Smooth muscle cell (in vitro differentiated cells): ENCODE measurements around the gene THSD7B. TPM values are rescaled to one million over a fixed set of nuclear protein-coding genes. Genes with fewer than 3 reads are reported as not detected.

Experiments used
- DNase-seq: peaks from one replicate; lab custom pipeline; 2025; ENCODE audit not compliant: unreplicated experiment; lab: John Stamatoyannopoulos, UW
- H2AFZ ChIP-seq: fragments of 200-600 bp; sonication (generic); 2 replicates; pipeline ENCODE4 v1.6.0; 2016; ENCODE audit warnings: antibody characterized with exemption, low read depth, mild to moderate bottlenecking
- H3F3A ChIP-seq: fragments of 200-600 bp; sonication (generic); 2 replicates; pipeline ENCODE4 v1.6.0; 2017; ENCODE audit warnings: antibody characterized with exemption, low read depth
- H3K27ac ChIP-seq: fragments of 200-600 bp; sonication (generic); 2 replicates; pipeline ENCODE4 v1.5.1; 2016; ENCODE audit warnings: low read depth, mild to moderate bottlenecking
- H3K27me3 ChIP-seq: fragments of 200-600 bp; sonication (generic); 2 replicates; pipeline ENCODE4 v1.6.1; 2016; ENCODE audit warnings: low read depth, mild to moderate bottlenecking
- H3K36me3 ChIP-seq: fragments of 200-600 bp; sonication (generic); 2 replicates; pipeline ENCODE4 v1.5.1; 2016; ENCODE audit warnings: low read depth
- H3K4me1 ChIP-seq: fragments of 200-600 bp; sonication (generic); 2 replicates; pipeline ENCODE4 v1.5.1; 2016; ENCODE audit warnings: low read depth
- H3K4me2 ChIP-seq: fragments of 200-600 bp; sonication (generic); 2 replicates; pipeline ENCODE4 v1.6.0; 2016; ENCODE audit warnings: mild to moderate bottlenecking
- H3K4me3 ChIP-seq: fragments of 200-600 bp; sonication (generic); 2 replicates; pipeline ENCODE4 v1.5.1; 2016; ENCODE audit warnings: mild to moderate bottlenecking
- H3K79me2 ChIP-seq: fragments of 200-600 bp; sonication (generic); 2 replicates; pipeline ENCODE4 v1.6.0; 2016; ENCODE audit warnings: low read depth, mild to moderate bottlenecking
- H3K9ac ChIP-seq: fragments of 200-600 bp; sonication (generic); 2 replicates; pipeline ENCODE4 v1.6.0; 2016; ENCODE audit warnings: low read depth
- H3K9me3 ChIP-seq: fragments of 200-600 bp; sonication (generic); replicated peaks from 2 replicates; pipeline ENCODE4 v1.5.1; 2016; ENCODE audit warnings: low read depth
- H4K20me1 ChIP-seq: fragments of 200-600 bp; sonication (generic); 2 replicates; pipeline ENCODE4 v1.6.0; 2016; ENCODE audit warnings: low read depth
- CTCF ChIP-seq: fragments of 200-600 bp; sonication (generic); IDR thresholded peaks from 2 replicates; pipeline ENCODE4 v1.5.1; 2017; ENCODE audit warnings: borderline replicate concordance, mild to moderate bottlenecking, antibody characterized with exemption; ENCODE audit not compliant: insufficient read depth, poor library complexity, severe bottlenecking
- WGBS: methylation state at CpG from one replicate; pipeline ENCODE4 v1.1.7; 2016; ENCODE audit warnings: low lambda C conversion rate; 5-methylcytosine and 5-hydroxymethylcytosine counted together
- polyA plus RNA-seq: library from polyadenylated mRNA; unstranded; fragments of >200 nt; fragmentation: Nextera tagmentation; extraction: Ambion mirVana; gene quantifications from 2 replicates; pipeline ENCODE4 v1.2.1, GENCODE V29; 2016
- total RNA-seq: library from RNA; depleted of rRNA; stranded (reverse); fragments of >200 nt; gene quantifications from 2 replicates; pipeline ENCODE4 v1.2.3, GENCODE V29; 2014

The THSD7B gene
- total and polyA plus RNA-seq, 2 experiments from 2014 or later = not detected

DNA sequence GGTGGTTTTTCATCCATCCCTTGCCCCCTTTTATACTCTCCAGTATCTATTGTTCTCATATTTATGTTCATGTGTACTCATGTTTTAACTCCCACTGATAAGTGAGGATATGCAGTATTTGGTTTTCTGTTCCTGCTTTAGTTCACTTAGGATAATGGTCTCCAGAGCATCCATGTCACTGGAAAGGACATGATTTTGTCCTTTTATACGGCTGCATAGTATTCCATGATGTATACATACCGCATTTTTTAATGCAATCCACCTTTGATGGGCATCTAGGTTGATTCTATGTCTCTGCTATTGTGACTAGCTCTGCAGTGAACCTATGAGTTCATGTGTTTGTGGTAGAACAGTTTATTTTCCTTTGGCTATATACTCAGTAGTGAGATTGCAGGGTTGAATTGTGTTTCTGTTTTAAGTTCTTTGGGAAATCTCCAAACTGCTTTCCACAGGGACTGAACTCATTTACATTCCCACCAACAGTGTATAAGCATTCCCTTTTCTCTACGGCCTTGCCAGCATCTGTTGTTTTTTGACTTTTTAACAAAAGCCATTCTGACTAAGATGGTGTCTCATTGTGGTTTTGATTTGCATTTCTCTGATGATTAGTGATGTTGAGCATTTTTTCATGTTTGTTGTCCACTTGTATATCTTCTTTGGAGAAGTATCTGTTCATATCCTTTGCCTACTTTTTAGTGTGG is 420.2 kb downstream of the THSD7B start:
- Histone ChIP-seq H3F3A (no peaks in the 10 kb centered on the region), H3K4me3 (no peak overlapping the region), H3K4me2 (no peak overlapping the region), H4K20me1 (no peaks in the 10 kb centered on the region), H3K27ac (no peak overlapping the region), H2AFZ (no peak overlapping the region), H3K9me3 (no peaks in the 10 kb centered on the region), H3K27me3 (peaks cover 4% of the 10 kb centered on the region), H3K9ac (no peak overlapping the region), H3K79me2 (no peaks in the 10 kb centered on the region), H3K36me3 (no peaks in the 10 kb centered on the region), H3K4me1 (no peaks in the 10 kb centered on the region)
- 79% methylated on average over 3 of the region's 3 CpGs for WGBS
- no peak for DNase-seq
- no peak for TF ChIP-seq CTCF

- no peaks in the 10 kb centered on the region for H3K27me3 ChIP-seq
- H3F3A ChIP-seq = no peaks in the 10 kb centered on the region
- H3K79me2 ChIP-seq = no peaks in the 10 kb centered on the region
- DNase-seq = no peak
- no peaks in the 10 kb centered on the region for H3K4me1 ChIP-seq
- H3K9me3 ChIP-seq = no peaks in the 10 kb centered on the region
- no peak overlapping the region for H3K27ac ChIP-seq
- WGBS = 90% methylated on average over 2 of the region's 2 CpGs
- no peak for TF ChIP-seq CTCF
- H3K36me3 ChIP-seq = no peaks in the 10 kb centered on the region
- no peak overlapping the region for H2AFZ ChIP-seq
- H4K20me1 ChIP-seq = no peaks in the 10 kb centered on the region
- no peak overlapping the region for H3K4me3 ChIP-seq
- no peak overlapping the region for H3K4me2 ChIP-seq
- no peak overlapping the region for H3K9ac ChIP-seq
These were observed 421.9 kb downstream of the THSD7B start for GRCh38 chr2:137187216-137187615.

- H3F3A ChIP-seq = no peaks in the 10 kb centered on the region
- no peak for DNase-seq
- H3K27me3 ChIP-seq = no peaks in the 10 kb centered on the region
- H4K20me1 ChIP-seq = no peaks in the 10 kb centered on the region
- H3K4me2 ChIP-seq = no peak overlapping the region
- H3K4me3 ChIP-seq = no peak overlapping the region
- H3K9me3 ChIP-seq = no peaks in the 10 kb centered on the region
- no peak overlapping the region for H3K9ac ChIP-seq
- H3K36me3 ChIP-seq = no peaks in the 10 kb centered on the region
- H3K4me1 ChIP-seq = no peaks in the 10 kb centered on the region
- TF ChIP-seq CTCF = no peak
- no peak overlapping the region for H3K27ac ChIP-seq
- WGBS = 72% methylated on average over 13 of the region's 13 CpGs
- no peaks in the 10 kb centered on the region for H3K79me2 ChIP-seq
- no peak overlapping the region for H2AFZ ChIP-seq
These were observed 425.3 kb downstream of the THSD7B start for GRCh38 chr2:137190411-137191195.
